Measurements from ENCODE around the gene PRKG1.

- TF ChIP-seq EP300 (IDR thresholded peaks at IDR 0.05), result no peak
- no peak for TF ChIP-seq POLR2A (IDR thresholded peaks at IDR 0.05)
Measured at GRCh38 chr10:51397244-51397643, 323.0 kb downstream of the PRKG1 start.
